Measurements from ENCODE around the gene GALNT9.

DNA sequence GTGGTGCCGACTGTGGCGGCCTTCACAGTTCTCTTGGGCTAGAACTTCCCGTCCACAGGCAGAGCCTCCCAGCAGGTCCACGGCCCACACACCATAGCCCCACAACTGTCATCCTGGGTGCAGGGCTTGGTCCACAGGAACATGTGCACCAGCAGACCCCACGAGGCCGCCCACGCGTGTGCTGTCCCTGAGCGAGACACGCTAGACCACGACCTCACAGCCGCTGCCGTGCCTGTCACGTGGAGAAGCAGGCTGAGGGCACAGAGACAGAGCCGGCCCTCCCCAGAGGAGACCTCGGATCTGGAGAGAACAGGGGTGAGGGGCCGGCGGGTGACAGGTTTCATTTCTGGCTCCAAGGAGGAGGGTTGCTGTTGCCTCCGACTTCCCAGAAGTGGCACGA, 8.9 kb upstream of the GALNT9 start:
- TF ChIP-seq CTCF (IDR thresholded peaks at IDR 0.05) (no peak), POLR2A (IDR thresholded peaks at IDR 0.05) (no peak), POLR2AphosphoS5 (IDR thresholded peaks at IDR 0.05) (no peak), EP300 (IDR thresholded peaks at IDR 0.05) (no peak)
